BLaER1 (cell line): Measurements from ENCODE around the gene VIPR1.
A peak's percentile ranks its signal among the peaks of the same experiment; 100 is the strongest.

Experiments used
- H3K27ac ChIP-seq: shearing (Covaris generic); formaldehyde crosslinking; 2 replicates; pipeline ENCODE4 v1.8.1; 2022
- H3K27me3 ChIP-seq: shearing (Covaris generic); formaldehyde crosslinking; 2 replicates; pipeline ENCODE4 v1.8.1; 2022
- H3K36me3 ChIP-seq: shearing (Covaris generic); formaldehyde crosslinking; 2 replicates; pipeline ENCODE4 v1.8.1; 2022
- H3K4me1 ChIP-seq: shearing (Covaris generic); formaldehyde crosslinking; 2 replicates; pipeline ENCODE4 v1.8.1; 2022
- H3K4me2 ChIP-seq: shearing (Covaris generic); formaldehyde crosslinking; 2 replicates; pipeline ENCODE4 v1.8.1; 2022
- H3K4me3 ChIP-seq: shearing (Covaris generic); formaldehyde crosslinking; 2 replicates; pipeline ENCODE4 v1.8.1; 2022
- H3K9ac ChIP-seq: shearing (Covaris generic); formaldehyde crosslinking; 2 replicates; pipeline ENCODE4 v1.8.1; 2022
- H3K9me3 ChIP-seq: shearing (Covaris generic); formaldehyde crosslinking; 2 replicates; pipeline ENCODE4 v1.8.1; 2022
- H4K20me1 ChIP-seq: shearing (Covaris generic); formaldehyde crosslinking; 2 replicates; pipeline ENCODE4 v1.8.1; 2022
- Cebpa-rat ChIP-seq: shearing (Covaris generic); IDR thresholded peaks from 2 replicates; pipeline ENCODE4 v1.8.1; 2022

Gene VIPR1

DNA sequence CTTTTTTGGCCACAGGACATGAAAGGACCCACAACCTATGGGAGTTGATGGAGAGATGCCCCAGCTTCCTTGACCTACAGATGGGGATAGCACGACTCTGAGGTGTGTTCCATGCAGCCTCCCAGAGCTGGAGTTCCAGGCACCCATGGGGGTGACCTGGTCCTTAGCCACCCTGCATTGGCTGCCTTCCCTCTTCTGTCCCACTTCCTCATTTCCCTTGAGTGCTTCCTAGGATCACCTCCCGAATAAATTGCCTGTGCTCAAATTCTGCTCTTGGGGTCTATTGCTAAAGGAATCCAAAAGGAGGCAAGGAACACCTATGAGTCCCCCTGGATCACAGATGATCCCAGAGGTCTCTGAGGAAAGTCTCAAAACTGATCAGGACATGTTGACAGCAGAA lies 24.7 kb upstream of the VIPR1 start:
- H3K27ac ChIP-seq = no peak overlapping the region
- H3K36me3 ChIP-seq = no peaks in the 10 kb centered on the region
- peaks cover 33% of the 10 kb centered on the region for H3K9me3 ChIP-seq
- H4K20me1 ChIP-seq = no peaks in the 10 kb centered on the region
- H3K9ac ChIP-seq = no peak overlapping the region
- H3K4me3 ChIP-seq = no peak overlapping the region
- no peak for TF ChIP-seq Cebpa-rat
- no peaks in the 10 kb centered on the region for H3K4me1 ChIP-seq
- no peak overlapping the region for H3K4me2 ChIP-seq
- H3K27me3 ChIP-seq = no peaks in the 10 kb centered on the region

DNA sequence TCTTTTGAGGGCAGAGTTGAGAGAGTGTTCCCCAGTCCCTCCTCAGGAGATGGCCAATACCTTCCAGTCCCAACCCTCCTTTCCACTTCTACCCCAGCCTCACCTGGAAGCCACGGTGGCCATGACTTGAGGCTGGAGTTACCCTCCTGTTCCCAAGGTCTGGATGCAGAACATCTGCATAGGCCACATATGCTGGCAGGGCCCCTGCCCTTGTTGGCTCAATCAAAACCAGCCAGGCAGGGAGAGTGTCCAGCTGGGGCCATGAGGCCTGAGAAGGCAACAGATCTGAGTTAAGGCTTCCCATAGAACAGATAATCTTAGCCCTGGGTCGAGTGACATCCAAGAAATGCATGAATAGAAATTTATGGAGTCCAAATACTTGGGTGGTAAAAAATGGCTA lies 23.6 kb upstream of the VIPR1 start:
- Histone ChIP-seq H3K4me2 (no peak overlapping the region), H3K4me3 (no peak overlapping the region), H3K9me3 (peaks cover 33% of the 10 kb centered on the region), H3K9ac (no peak overlapping the region), H3K4me1 (no peaks in the 10 kb centered on the region), H3K27me3 (no peaks in the 10 kb centered on the region), H3K27ac (no peak overlapping the region), H3K36me3 (no peaks in the 10 kb centered on the region), H4K20me1 (no peaks in the 10 kb centered on the region)
- no peak for TF ChIP-seq Cebpa-rat

DNA sequence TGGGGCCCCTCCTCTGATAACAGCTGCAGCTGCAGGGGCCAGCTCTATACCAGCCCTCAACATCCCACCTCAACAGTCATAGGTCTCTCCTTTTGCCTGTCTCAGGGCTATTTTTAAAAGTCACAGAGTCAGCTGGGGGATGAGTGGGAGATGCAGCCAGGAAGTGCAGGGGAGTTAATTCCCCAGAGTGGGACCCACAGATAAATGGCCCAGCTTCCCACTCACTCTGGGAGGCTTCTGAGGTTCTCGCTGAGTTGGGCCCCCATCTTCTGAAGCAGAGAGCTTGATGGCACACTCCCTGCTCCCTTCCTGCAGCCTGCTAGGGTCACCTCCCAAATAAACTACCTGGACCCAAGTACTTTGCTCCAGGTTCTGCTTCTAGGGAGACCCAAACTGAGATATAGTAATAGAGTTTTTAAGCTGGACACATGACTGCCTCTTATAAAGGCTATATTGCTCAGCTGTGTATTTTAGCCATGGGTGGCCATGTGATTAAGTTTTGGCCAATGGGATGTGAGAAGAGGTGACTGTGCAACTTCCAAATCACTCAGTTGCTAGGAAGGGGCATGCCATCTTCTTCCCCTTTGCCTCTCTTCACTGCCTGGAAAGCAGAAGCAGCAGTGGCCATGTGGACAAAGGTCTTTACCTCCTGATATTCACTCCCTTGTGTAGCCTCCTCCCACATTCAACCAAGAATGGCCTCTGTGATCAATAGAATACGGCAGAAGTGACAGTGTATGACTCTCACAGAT lies 15.5 kb upstream of the VIPR1 start:
- Histone ChIP-seq H3K36me3 (no peaks in the 10 kb centered on the region), H3K27me3 (no peaks in the 10 kb centered on the region), H3K9ac (no peak overlapping the region), H3K9me3 (peaks cover 7% of the 10 kb centered on the region), H4K20me1 (no peaks in the 10 kb centered on the region), H3K4me3 (no peak overlapping the region), H3K27ac (no peak overlapping the region), H3K4me2 (peak overlapping the region; percentile 28), H3K4me1 (peaks cover 36% of the 10 kb centered on the region)
- no peak for TF ChIP-seq Cebpa-rat

DNA sequence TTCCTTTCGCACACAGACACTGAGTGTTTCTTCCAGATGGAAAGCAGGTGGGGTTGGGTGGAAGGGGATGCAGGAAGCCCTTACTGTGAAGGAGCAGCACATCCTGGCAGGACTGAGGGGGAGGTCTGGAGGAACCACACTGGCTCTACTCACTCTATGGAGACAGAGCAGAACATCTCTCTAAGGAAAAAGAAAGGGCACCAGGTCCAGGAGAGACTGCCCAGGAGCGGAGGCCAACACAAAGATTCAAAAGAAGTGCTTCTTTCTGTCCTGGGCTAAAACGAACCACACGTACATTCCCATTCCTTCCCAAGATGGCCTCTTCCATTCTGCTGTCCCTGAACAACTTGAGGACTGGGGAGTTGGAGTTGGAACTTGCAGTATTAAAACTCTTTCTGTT lies 13.8 kb upstream of the VIPR1 start:
- H3K27me3 ChIP-seq = no peaks in the 10 kb centered on the region
- H3K4me2 ChIP-seq = no peak overlapping the region
- no peaks in the 10 kb centered on the region for H4K20me1 ChIP-seq
- H3K4me3 ChIP-seq = no peak overlapping the region
- H3K4me1 ChIP-seq = peaks cover 53% of the 10 kb centered on the region
- no peaks in the 10 kb centered on the region for H3K36me3 ChIP-seq
- peaks cover 6% of the 10 kb centered on the region for H3K9me3 ChIP-seq
- no peak for TF ChIP-seq Cebpa-rat
- H3K9ac ChIP-seq = no peak overlapping the region
- H3K27ac ChIP-seq = no peak overlapping the region

DNA sequence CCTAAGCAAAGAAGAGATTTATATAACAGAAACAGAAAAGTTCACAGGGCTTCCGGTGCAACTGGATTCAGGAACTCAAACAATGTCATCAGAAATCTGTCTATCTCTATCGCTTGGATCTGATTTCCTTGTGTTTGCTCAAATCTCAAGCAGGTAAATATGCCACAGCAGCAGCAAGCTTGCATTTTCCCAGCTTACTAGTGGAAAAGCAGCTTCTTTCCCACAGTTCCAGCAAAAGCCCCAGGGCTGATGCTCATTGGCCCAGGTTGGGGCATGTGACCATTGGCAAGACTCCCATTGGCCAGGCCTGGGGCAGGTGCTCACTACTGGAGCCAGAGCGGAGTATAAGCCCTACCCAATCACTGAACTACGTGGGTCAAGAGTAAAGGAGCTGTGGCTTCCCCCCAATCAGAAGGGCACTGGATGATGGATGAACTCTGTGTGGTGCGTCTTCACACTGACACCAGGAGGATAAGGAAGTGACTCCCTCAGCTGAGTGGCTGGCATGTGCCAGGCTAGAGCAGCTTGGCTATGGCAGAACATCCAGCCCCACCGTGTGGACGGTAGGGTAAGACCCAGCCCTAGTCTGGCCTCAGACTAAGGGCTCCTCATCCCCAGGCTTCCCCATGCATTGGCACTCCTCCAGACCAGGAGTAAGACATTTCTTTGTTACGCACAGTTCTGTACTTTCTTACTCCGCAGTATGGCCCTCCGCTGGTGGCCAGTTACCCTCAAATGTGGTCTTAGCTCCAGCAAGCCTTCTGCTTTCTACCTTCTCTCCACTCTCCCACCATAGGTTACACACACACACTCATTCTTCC lies 13.1 kb upstream of the VIPR1 start:
- no peak overlapping the region for H3K4me3 ChIP-seq
- peak overlapping the region; percentile 47; the same call in 1 of the 2 replicates for H3K27ac ChIP-seq
- no peaks in the 10 kb centered on the region for H3K27me3 ChIP-seq
- peak overlapping the region; percentile 49 for H3K4me2 ChIP-seq
- no peak overlapping the region for H3K9ac ChIP-seq
- H3K36me3 ChIP-seq = no peaks in the 10 kb centered on the region
- no peak for TF ChIP-seq Cebpa-rat
- H4K20me1 ChIP-seq = no peaks in the 10 kb centered on the region
- peaks cover 6% of the 10 kb centered on the region for H3K9me3 ChIP-seq
- H3K4me1 ChIP-seq = peaks cover 56% of the 10 kb centered on the region

DNA sequence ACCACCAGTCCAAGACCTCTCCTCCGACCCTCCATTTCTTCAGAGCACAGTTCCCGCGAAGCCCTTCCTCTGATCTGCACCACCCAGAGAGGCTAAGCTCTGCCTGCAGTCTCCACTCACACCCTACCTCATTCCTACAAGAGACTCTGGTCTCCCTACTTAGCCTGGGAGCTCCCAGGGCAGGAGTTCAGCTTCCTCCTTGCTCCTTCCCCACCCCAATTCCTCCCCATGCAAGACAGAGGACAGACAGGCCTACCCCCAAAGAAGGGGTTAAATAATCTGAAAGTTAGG lies 12.6 kb upstream of the VIPR1 start:
- Histone ChIP-seq H3K9ac (no peak overlapping the region), H3K27me3 (no peaks in the 10 kb centered on the region), H3K27ac (peak overlapping the region; percentile 47), H4K20me1 (no peaks in the 10 kb centered on the region), H3K4me3 (no peak overlapping the region), H3K36me3 (no peaks in the 10 kb centered on the region), H3K9me3 (peaks cover 6% of the 10 kb centered on the region), H3K4me1 (peaks cover 56% of the 10 kb centered on the region), H3K4me2 (peak overlapping the region; percentile 49)
- no peak for TF ChIP-seq Cebpa-rat

DNA sequence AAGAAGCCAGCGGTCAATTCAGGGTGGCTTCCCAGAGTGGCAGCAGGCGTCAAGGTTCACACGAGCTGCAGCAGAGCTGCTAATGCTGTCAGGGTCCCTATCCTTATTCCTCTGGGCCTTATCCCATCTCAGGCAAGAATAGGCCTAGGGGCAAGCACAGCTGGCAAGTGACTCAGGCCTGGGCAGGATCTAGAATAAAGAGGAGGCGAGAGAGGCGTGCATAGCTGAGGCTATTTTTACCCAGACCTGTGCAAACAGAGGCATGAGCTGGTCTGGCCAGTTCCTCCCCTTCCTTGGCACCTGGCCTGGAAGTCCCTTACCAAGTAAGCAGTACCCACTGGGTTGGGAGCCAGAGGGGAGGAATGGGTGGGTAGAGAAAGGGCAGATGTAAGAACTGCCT lies 12.2 kb upstream of the VIPR1 start:
- Histone ChIP-seq H3K27ac (peak overlapping the region; percentile 47), H3K4me3 (no peak overlapping the region), H3K36me3 (no peaks in the 10 kb centered on the region), H3K9ac (no peak overlapping the region), H3K4me2 (peak overlapping the region; percentile 49), H3K27me3 (no peaks in the 10 kb centered on the region), H3K9me3 (peaks cover 6% of the 10 kb centered on the region), H3K4me1 (peaks cover 56% of the 10 kb centered on the region), H4K20me1 (no peaks in the 10 kb centered on the region)
- no peak for TF ChIP-seq Cebpa-rat

DNA sequence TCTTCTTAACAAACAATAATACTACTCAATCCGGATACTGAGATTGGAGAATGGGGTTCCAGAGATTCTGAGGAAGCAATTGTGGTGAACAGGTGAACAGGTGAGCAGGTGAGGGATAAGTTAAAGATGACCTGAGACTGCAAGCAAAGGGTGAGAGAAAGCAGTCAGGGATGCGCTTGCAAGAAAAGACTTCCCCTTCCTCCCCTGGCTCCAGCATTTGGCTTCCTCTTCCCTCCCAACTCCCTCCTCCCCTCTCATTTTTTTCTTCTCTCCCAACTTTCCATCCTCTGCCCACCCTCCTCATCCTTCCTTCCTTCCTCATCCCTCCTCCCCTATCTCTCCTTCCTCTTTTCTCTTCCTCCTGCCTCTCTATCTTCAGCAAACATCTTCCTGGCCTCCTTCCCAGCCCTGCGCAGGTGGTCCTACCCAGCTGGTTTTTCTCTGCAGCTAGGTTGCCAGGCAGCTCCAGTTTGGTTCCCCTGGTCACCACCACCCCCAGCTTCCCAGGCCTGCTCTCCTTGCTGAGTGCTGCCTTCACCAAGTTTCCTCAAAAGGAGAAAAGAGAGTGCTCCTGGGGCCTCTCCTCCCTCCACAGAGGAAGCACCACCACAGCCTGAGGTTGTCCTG lies 10.4 kb upstream of the VIPR1 start:
- Histone ChIP-seq H3K36me3 (no peaks in the 10 kb centered on the region), H4K20me1 (no peaks in the 10 kb centered on the region), H3K9me3 (peaks cover 5% of the 10 kb centered on the region), H3K4me3 (no peak overlapping the region), H3K4me2 (peak overlapping the region; percentile 79), H3K27me3 (no peaks in the 10 kb centered on the region), H3K4me1 (peaks cover 52% of the 10 kb centered on the region), H3K9ac (no peak overlapping the region), H3K27ac (peak overlapping the region; percentile 63; the same call in 1 of the 2 replicates)
- no peak for TF ChIP-seq Cebpa-rat

DNA sequence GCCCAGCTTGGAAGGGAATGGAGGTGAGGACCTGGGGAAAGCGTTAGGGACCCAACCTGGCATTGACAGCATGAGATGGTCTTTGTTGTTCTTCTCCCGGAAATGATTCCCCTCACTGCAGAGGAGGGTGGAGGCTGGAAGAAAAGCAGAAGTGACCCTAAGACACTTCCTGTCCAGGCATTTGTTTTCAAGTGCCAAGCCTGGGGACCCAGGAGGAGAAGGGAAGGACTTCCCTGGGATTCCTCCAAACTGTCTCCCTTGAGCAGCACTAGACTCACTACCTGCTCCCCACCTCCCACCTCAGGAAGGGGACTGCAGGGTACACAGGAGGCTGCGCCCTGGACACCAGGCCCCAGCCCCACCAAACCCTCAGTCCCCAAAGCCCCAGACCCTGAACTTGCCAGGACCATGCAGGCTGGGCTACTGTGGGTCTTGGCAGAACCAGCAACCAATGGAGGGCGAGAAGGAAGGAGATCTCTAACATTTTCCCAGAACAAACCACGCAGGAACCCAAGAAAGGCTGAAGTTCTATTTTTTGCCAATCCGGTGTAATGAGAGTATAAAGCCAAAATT lies 9.8 kb upstream of the VIPR1 start:
- no peak for TF ChIP-seq Cebpa-rat
- peak overlapping the region; percentile 79 for H3K4me2 ChIP-seq
- H3K4me3 ChIP-seq = no peak overlapping the region
- no peaks in the 10 kb centered on the region for H3K27me3 ChIP-seq
- H4K20me1 ChIP-seq = no peaks in the 10 kb centered on the region
- no peak overlapping the region for H3K9ac ChIP-seq
- no peaks in the 10 kb centered on the region for H3K36me3 ChIP-seq
- H3K27ac ChIP-seq = peak overlapping the region; percentile 63
- H3K9me3 ChIP-seq = no peaks in the 10 kb centered on the region; the same call in 1 of the 2 replicates
- peaks cover 57% of the 10 kb centered on the region for H3K4me1 ChIP-seq
